Measurements from ENCODE around the gene GFI1. TPM values are rescaled to one million over a fixed set of nuclear protein-coding genes. Genes with fewer than 3 reads are reported as not detected.

Gene GFI1
- total RNA-seq, 1 experiment from 2014 or later, result 0.52 TPM

GRCh38 chr1:92494485-92495141 lies 7.9 kb upstream of the GFI1 start:
- ChIA-PET CTCF (no interaction called here), POLR2A (ENCODE audit: low non-redundant PET) (no interaction called here)
- H3K4me1 ChIP-seq (ENCODE audit: insufficient read depth, low read length, poor library complexity, severe bottlenecking), result no peaks in the 10 kb centered on the region
- no peak for DNase-seq (ENCODE audit: low spot score)
- no peak overlapping the region for H3K4me3 ChIP-seq (ENCODE audit: low read depth, low read length, poor library complexity, severe bottlenecking)
- no peak overlapping the region for H3K27ac ChIP-seq (ENCODE audit: low read depth, low read length, poor library complexity, severe bottlenecking)
- H3K36me3 ChIP-seq (ENCODE audit: insufficient read depth, low read length, poor library complexity, severe bottlenecking), result no peaks in the 10 kb centered on the region
- no peaks in the 10 kb centered on the region for H3K9me3 ChIP-seq (ENCODE audit: low read depth, low read length, poor library complexity, severe bottlenecking)
- intact Hi-C loops (cut with micrococcal nuclease; ENCODE audit: unreplicated experiment), result no loop called here
- no TSS peak for BruUV-seq (replicated peaks)
- TF ChIP-seq EZH2 (IDR thresholded peaks at IDR 0.05; ENCODE audit: borderline replicate concordance, low read depth, low read length, poor library complexity, severe bottlenecking) (no peak), CTCF (conservative IDR thresholded peaks at IDR 0.05; ENCODE audit: low read depth, low read length) (no peak)
- no peaks in the 10 kb centered on the region for H3K27me3 ChIP-seq (replicated peaks; ENCODE audit: insufficient read depth, low read depth, low read length, poor library complexity)

GRCh38 chr1:92493139-92493538 lies 6.4 kb upstream of the GFI1 start:
- H3K36me3 ChIP-seq (ENCODE audit: insufficient read depth, low read length, poor library complexity, severe bottlenecking), result no peaks in the 10 kb centered on the region
- BruUV-seq (replicated peaks), result no TSS peak
- ChIA-PET POLR2A (ENCODE audit: low non-redundant PET) (no interaction called here), CTCF (no interaction called here)
- DNase-seq (ENCODE audit: low spot score), result no peak
- no peak overlapping the region for H3K4me3 ChIP-seq (ENCODE audit: low read depth, low read length, poor library complexity, severe bottlenecking)
- H3K27ac ChIP-seq (ENCODE audit: low read depth, low read length, poor library complexity, severe bottlenecking), result no peak overlapping the region
- TF ChIP-seq EZH2 (IDR thresholded peaks at IDR 0.05; ENCODE audit: borderline replicate concordance, low read depth, low read length, poor library complexity, severe bottlenecking) (no peak), CTCF (conservative IDR thresholded peaks at IDR 0.05; ENCODE audit: low read depth, low read length) (no peak)
- H3K27me3 ChIP-seq (replicated peaks; ENCODE audit: insufficient read depth, low read depth, low read length, poor library complexity), result peaks cover 7% of the 10 kb centered on the region
- intact Hi-C loops (cut with micrococcal nuclease; ENCODE audit: unreplicated experiment), result no loop called here
- H3K9me3 ChIP-seq (ENCODE audit: low read depth, low read length, poor library complexity, severe bottlenecking), result no peaks in the 10 kb centered on the region
- no peaks in the 10 kb centered on the region for H3K4me1 ChIP-seq (ENCODE audit: insufficient read depth, low read length, poor library complexity, severe bottlenecking)

- H3K9me3 ChIP-seq (ENCODE audit: low read depth, low read length, poor library complexity, severe bottlenecking), result no peaks in the 10 kb centered on the region
- no peak overlapping the region for H3K27ac ChIP-seq (ENCODE audit: low read depth, low read length, poor library complexity, severe bottlenecking)
- BruUV-seq (replicated peaks), result no TSS peak
- peaks cover 45% of the 10 kb centered on the region for H3K27me3 ChIP-seq (replicated peaks; ENCODE audit: insufficient read depth, low read depth, low read length, poor library complexity)
- H3K4me1 ChIP-seq (ENCODE audit: insufficient read depth, low read length, poor library complexity, severe bottlenecking), result peaks cover 9% of the 10 kb centered on the region
- CTCF ChIA-PET, result no interaction called here
- no peaks in the 10 kb centered on the region for H3K36me3 ChIP-seq (ENCODE audit: insufficient read depth, low read length, poor library complexity, severe bottlenecking)
- intact Hi-C loops (cut with micrococcal nuclease; ENCODE audit: unreplicated experiment), result loop anchor here (10.0 kb wide), 2 partner anchors 114 to 174 kb away; no protein-coding TSS in a partner anchor
- POLR2A ChIA-PET (ENCODE audit: low non-redundant PET), result no interaction called here
- no peak for TF ChIP-seq CTCF (conservative IDR thresholded peaks at IDR 0.05; ENCODE audit: low read depth, low read length)
- TF ChIP-seq EZH2 (IDR thresholded peaks at IDR 0.05; ENCODE audit: borderline replicate concordance, low read depth, low read length, poor library complexity, severe bottlenecking), result no peak
- no peak for DNase-seq (ENCODE audit: low spot score)
- H3K4me3 ChIP-seq (ENCODE audit: low read depth, low read length, poor library complexity, severe bottlenecking), result no peak overlapping the region
Observed at GRCh38 chr1:92488832-92489231, 2.1 kb upstream of the GFI1 start.
